ENCODE data around the gene MAST3. TPM values are rescaled to one million over a fixed set of nuclear protein-coding genes. Genes with fewer than 3 reads are reported as not detected.

MAST3 gene
- total RNA-seq, 4 donors from 2014 or later, result 27.2 to 53.5 (median 32.7) TPM

GRCh38 chr19:18098891-18099622, 1.5 kb downstream of the MAST3 start:
- in situ Hi-C loops (cut with MboI; ENCODE audit: low pct_ligation_motif_present in 1 of 4, low pct_unique_long_range_greater_than_20kb in 1 of 4, low sequenced_read_pairs in 3 of 4) (no loop called here), intact Hi-C loops (cut with DNase I; ENCODE audit: low total_unique reads) (no loop called here)
- 0 to 10% methylated on average over 9 to 34 of the region's 34 CpGs for WGBS, 2 donors (ENCODE audit: low coverage in 1 of 2)
- H3K4me3 ChIP-seq, result peak overlapping the region in 2 of 4 donors; percentile 11 to 52
- H3K36me3 ChIP-seq, result no peaks in the 10 kb centered on the region
- H3K4me1 ChIP-seq, result peaks cover 7 to 23% (median 18%) of the 10 kb centered on the region in 4 donors
- H3K9me3 ChIP-seq, result no peaks in the 10 kb centered on the region
- peak; percentile 60 for DNase-seq
- H3K27ac ChIP-seq, result peak overlapping the region in 1 of 4 donors; percentile 52
- TF ChIP-seq CTCF (IDR thresholded peaks at IDR 0.05) (no peak), EP300 (IDR thresholded peaks at IDR 0.05; ENCODE audit: low read depth) (no peak), POLR2A (IDR thresholded peaks at IDR 0.05) (no peak), POLR2AphosphoS5 (IDR thresholded peaks at IDR 0.05) (no peak)
- H3K27me3 ChIP-seq, result peaks cover 37% of the 10 kb centered on the region

- no peak for TF ChIP-seq CTCF (IDR thresholded peaks at IDR 0.05)
- no peak for TF ChIP-seq POLR2AphosphoS5 (IDR thresholded peaks at IDR 0.05)
- TF ChIP-seq EP300 (IDR thresholded peaks at IDR 0.05; ENCODE audit: low read depth), result no peak
- no peak for TF ChIP-seq POLR2A (IDR thresholded peaks at IDR 0.05)
- Histone ChIP-seq H3K36me3 (no peaks in the 10 kb centered on the region), H3K27ac (no peak overlapping the region), H3K4me1 (peaks cover 7 to 29% (median 24%) of the 10 kb centered on the region in 4 donors), H3K27me3 (peaks cover 37% of the 10 kb centered on the region), H3K9me3 (no peaks in the 10 kb centered on the region), H3K4me3 (peak overlapping the region in 1 of 4 donors; percentile 52)
- intact Hi-C loops (cut with DNase I; ENCODE audit: low total_unique reads), result no loop called here
- WGBS, 2 donors (ENCODE audit: low coverage in 1 of 2), result 59% methylated on average over 8 of the region's 8 CpGs; no CpG with 5 or more reads in 1 of the 2 donors
- in situ Hi-C loops (cut with MboI; ENCODE audit: low pct_ligation_motif_present in 1 of 4, low pct_unique_long_range_greater_than_20kb in 1 of 4, low sequenced_read_pairs in 3 of 4), result no loop called here
- DNase-seq, result no peak
Measured at GRCh38 chr19:18099623-18099995, 2.0 kb downstream of the MAST3 start.

- Histone ChIP-seq H3K27ac (no peak overlapping the region), H3K27me3 (peaks cover 37% of the 10 kb centered on the region), H3K4me3 (no peak overlapping the region), H3K9me3 (no peaks in the 10 kb centered on the region), H3K4me1 (peaks cover 7 to 33% (median 27%) of the 10 kb centered on the region in 4 donors), H3K36me3 (no peaks in the 10 kb centered on the region)
- intact Hi-C loops (cut with DNase I; ENCODE audit: low total_unique reads), result no loop called here
- 63 to 69% methylated on average over 1 to 18 of the region's 18 CpGs for WGBS, 2 donors (ENCODE audit: low coverage in 1 of 2)
- TF ChIP-seq EP300 (IDR thresholded peaks at IDR 0.05; ENCODE audit: low read depth) (no peak), POLR2AphosphoS5 (IDR thresholded peaks at IDR 0.05) (no peak), CTCF (IDR thresholded peaks at IDR 0.05) (no peak), POLR2A (IDR thresholded peaks at IDR 0.05) (no peak)
- in situ Hi-C loops (cut with MboI; ENCODE audit: low pct_ligation_motif_present in 1 of 4, low pct_unique_long_range_greater_than_20kb in 1 of 4, low sequenced_read_pairs in 3 of 4), result no loop called here
- DNase-seq, result no peak
Measured at GRCh38 chr19:18100710-18101109, 3.1 kb downstream of the MAST3 start.

GRCh38 chr19:18101268-18101667, 3.7 kb downstream of the MAST3 start:
- intact Hi-C loops (cut with DNase I; ENCODE audit: low total_unique reads), result no loop called here
- 69% methylated on average over 3 of the region's 3 CpGs; no CpG with 5 or more reads in 1 of the 2 donors for WGBS, 2 donors (ENCODE audit: low coverage in 1 of 2)
- in situ Hi-C loops (cut with MboI; ENCODE audit: low pct_ligation_motif_present in 1 of 4, low pct_unique_long_range_greater_than_20kb in 1 of 4, low sequenced_read_pairs in 3 of 4), result no loop called here
- H3K9me3 ChIP-seq, result no peaks in the 10 kb centered on the region
- H3K4me3 ChIP-seq, result no peak overlapping the region
- no peak for DNase-seq
- H3K36me3 ChIP-seq, result no peaks in the 10 kb centered on the region
- TF ChIP-seq POLR2A (IDR thresholded peaks at IDR 0.05) (no peak), EP300 (IDR thresholded peaks at IDR 0.05; ENCODE audit: low read depth) (no peak), POLR2AphosphoS5 (IDR thresholded peaks at IDR 0.05) (no peak)
- H3K27ac ChIP-seq, result no peak overlapping the region
- peaks cover 7 to 33% (median 27%) of the 10 kb centered on the region in 4 donors for H3K4me1 ChIP-seq
- H3K27me3 ChIP-seq, result peaks cover 37% of the 10 kb centered on the region

Data from transverse colon (tissue), 4 donors.